CD14-positive monocyte (primary cell): ENCODE data around the gene UBR3. TPM values are rescaled to one million over a fixed set of nuclear protein-coding genes. Genes with fewer than 3 reads are reported as not detected.

Source experiments
- DNase-seq, 3 donors: peaks; one replicate each; pipeline ENCODE4 v3.0.0-alpha.2; 2011 to 2022
- H2AFZ ChIP-seq: 2 replicates; pipeline ENCODE4 v1.6.0; 2012; ENCODE audit warnings: mild to moderate bottlenecking, low read depth, low read length, inconsistent platforms; ENCODE audit not compliant: insufficient read depth, poor library complexity, severe bottlenecking
- H3K27ac ChIP-seq, 2 donors: 1 replicate in 1 of 2; 2 replicates in 1 of 2; pipeline ENCODE4 v1.5.1; 2012 to 2013; ENCODE audit warnings: low read length in 2 of 2, control low read depth in 1 of 2, inconsistent platforms in 1 of 2, low read depth in 1 of 2, mild to moderate bottlenecking in 1 of 2
- H3K27me3 ChIP-seq, 2 donors: one replicate each; pipeline versions ENCODE4 v1.6.0 to v1.6.1; 2011 to 2013; ENCODE audit warnings: low read length in 2 of 2; ENCODE audit not compliant: control insufficient read depth in 2 of 2, insufficient read depth in 2 of 2
- H3K36me3 ChIP-seq, 2 donors: replicated peaks in 1 of 2; 1 replicate in 1 of 2; 2 replicates in 1 of 2; pipeline versions ENCODE4 v1.5.1 to v1.6.1; 2012 to 2013; ENCODE audit warnings: low read length in 2 of 2, control low read depth in 1 of 2, inconsistent platforms in 1 of 2, mild to moderate bottlenecking in 1 of 2; ENCODE audit not compliant: insufficient read depth in 2 of 2, control insufficient read depth in 1 of 2
- H3K4me1 ChIP-seq, 2 donors: 1 replicate in 1 of 2; 2 replicates in 1 of 2; pipeline versions ENCODE4 v1.5.1 to v1.6.1; 2012 to 2013; ENCODE audit warnings: low read length in 2 of 2, control low read depth in 1 of 2, inconsistent platforms in 1 of 2, mild to moderate bottlenecking in 1 of 2, moderate library complexity in 1 of 2; ENCODE audit not compliant: insufficient read depth in 2 of 2, control insufficient read depth in 1 of 2
- H3K4me2 ChIP-seq: replicated peaks from 2 replicates; pipeline ENCODE3; 2012; ENCODE audit warnings: low read length, moderate library complexity, mild to moderate bottlenecking; ENCODE audit not compliant: poor library complexity, severe bottlenecking; ENCODE audit errors: extremely low read depth
- H3K4me3 ChIP-seq, 3 experiments: fragments of 200-600 bp in 1 of 3; sonication (generic) in 1 of 3; replicated peaks in 1 of 3; 1 replicate in 2 of 3; 2 replicates in 1 of 3; pipeline ENCODE4 v1.5.1; 2011 to 2013; ENCODE audit warnings: low read length in 3 of 3, mild to moderate bottlenecking in 3 of 3, control low read depth in 2 of 3, low read depth in 2 of 3, inconsistent platforms in 1 of 3, moderate library complexity in 1 of 3
- H3K79me2 ChIP-seq: 2 replicates; pipeline ENCODE4 v1.6.0; 2012; ENCODE audit warnings: mild to moderate bottlenecking, control low read depth, inconsistent platforms, low read length, moderate library complexity; ENCODE audit not compliant: insufficient read depth
- H3K9ac ChIP-seq: 2 replicates; pipeline ENCODE4 v1.6.0; 2017; ENCODE audit warnings: low read length, mild to moderate bottlenecking; ENCODE audit not compliant: insufficient read depth, poor library complexity, severe bottlenecking
- H3K9me3 ChIP-seq, 2 donors: replicated peaks in 1 of 2; 1 replicate in 1 of 2; 2 replicates in 1 of 2; pipeline versions ENCODE4 v1.5.1 to v1.6.1; 2012 to 2013; ENCODE audit warnings: low read length in 2 of 2, control low read depth in 1 of 2; ENCODE audit not compliant: control insufficient read depth in 1 of 2, insufficient read depth in 1 of 2
- H4K20me1 ChIP-seq: 2 replicates; pipeline ENCODE4 v1.6.0; 2012; ENCODE audit warnings: mild to moderate bottlenecking, low read length, control low read depth, moderate library complexity; ENCODE audit not compliant: insufficient read depth
- H3K27ac Mint-ChIP-seq, 7 donors: one replicate each; pipeline ENCODE4 v1.8.0; 2020; ENCODE audit warnings: mild to moderate bottlenecking in 7 of 7, mixed read lengths in 7 of 7, moderate library complexity in 6 of 7, inconsistent platforms in 2 of 7
- H3K27me3 Mint-ChIP-seq, 3 donors: one replicate each; pipeline ENCODE4 v1.8.0; 2021 to 2022; ENCODE audit warnings: low read depth in 3 of 3, mild to moderate bottlenecking in 3 of 3, mixed read lengths in 3 of 3, moderate library complexity in 3 of 3, inconsistent platforms in 1 of 3
- H3K36me3 Mint-ChIP-seq, 2 donors: one replicate each; pipeline ENCODE4 v1.8.0; 2020; ENCODE audit warnings: mixed read lengths in 2 of 2, inconsistent platforms in 1 of 2, mild to moderate bottlenecking in 1 of 2
- H3K4me1 Mint-ChIP-seq: one replicate; pipeline ENCODE4 v1.8.0; 2020; ENCODE audit warnings: mild to moderate bottlenecking, mixed read lengths
- H3K4me3 Mint-ChIP-seq, 2 donors: one replicate each; pipeline ENCODE4 v1.8.0; 2020; ENCODE audit warnings: mild to moderate bottlenecking in 2 of 2, mixed read lengths in 2 of 2, moderate library complexity in 1 of 2
- H3K9me3 Mint-ChIP-seq, 7 donors: one replicate each; pipeline ENCODE4 v1.8.0; 2020 to 2022; ENCODE audit warnings: mixed read lengths in 7 of 7, mild to moderate bottlenecking in 6 of 7, moderate library complexity in 6 of 7, inconsistent platforms in 2 of 7
- WGBS: methylation state at CpG from one replicate; pipeline ENCODE4 v1.1.5; 2013; ENCODE audit warnings: missing lambda C conversion rate; ENCODE audit not compliant: insufficient coverage; 5-methylcytosine and 5-hydroxymethylcytosine counted together
- intact Hi-C, 2 donors: fragments of 100-400 bp; cut with micrococcal nuclease; formaldehyde crosslinking; loops; one replicate each; pipeline versions ENCODE4 v1.15.0 to v1.15.1; 2023
- polyA plus RNA-seq, 3 donors: library from polyadenylated mRNA; depleted of rRNA in 1 of 3; unstranded in 2 of 3; stranded (reverse) in 1 of 3; fragments of 300-500 nt in 2 of 3; fragments of >200 nt in 1 of 3; fragmentation: Illumina TruSeq in 2 of 3; gene quantifications; 1 replicate in 2 of 3; 2 replicates in 1 of 3; pipeline ENCODE4 v1.2.3, GENCODE V29; 2012 to 2021
- TF ChIP-seq, protein P1 (sequence below): fragments of 200-600 bp; IDR thresholded peaks from one replicate; pipeline ENCODE4 v1.8.0; 2022; ENCODE audit warnings: antibody characterized with exemption, mild to moderate bottlenecking

UBR3 gene
- polyA plus RNA-seq, 3 donors = 4.3 to 10.7 (median 4.7) TPM

GRCh38 chr2:170086117-170086688, 258.9 kb downstream of the UBR3 start:
- H3K36me3 ChIP-seq = peaks cover 4 to 16% of the 10 kb centered on the region in 2 donors
- no peaks in the 10 kb centered on the region for H3K79me2 ChIP-seq
- Mint-ChIP-seq H3K27me3 (peaks cover 0 to 2% (median 0%) of the 10 kb centered on the region in 3 donors), H3K4me3 (no peak overlapping the region), H3K36me3 (peaks cover 11 to 15% of the 10 kb centered on the region in 2 donors), H3K27ac (no peak overlapping the region), H3K9me3 (peaks cover 0 to 2% (median 0%) of the 10 kb centered on the region in 7 donors), H3K4me1 (no peaks in the 10 kb centered on the region)
- no peak overlapping the region for H3K4me3 ChIP-seq
- H3K9me3 ChIP-seq = no peaks in the 10 kb centered on the region
- no peak overlapping the region for H3K27ac ChIP-seq
- H3K4me1 ChIP-seq = no peaks in the 10 kb centered on the region
- H3K27me3 ChIP-seq = no peaks in the 10 kb centered on the region
- intact Hi-C loops = no loop called here
- no peak for DNase-seq
- no peaks in the 10 kb centered on the region for H4K20me1 ChIP-seq
- H2AFZ ChIP-seq = no peak overlapping the region
- no peak overlapping the region for H3K4me2 ChIP-seq
- WGBS = 91% methylated on average over 5 of the region's 5 CpGs
- TF ChIP-seq, protein P1, sequence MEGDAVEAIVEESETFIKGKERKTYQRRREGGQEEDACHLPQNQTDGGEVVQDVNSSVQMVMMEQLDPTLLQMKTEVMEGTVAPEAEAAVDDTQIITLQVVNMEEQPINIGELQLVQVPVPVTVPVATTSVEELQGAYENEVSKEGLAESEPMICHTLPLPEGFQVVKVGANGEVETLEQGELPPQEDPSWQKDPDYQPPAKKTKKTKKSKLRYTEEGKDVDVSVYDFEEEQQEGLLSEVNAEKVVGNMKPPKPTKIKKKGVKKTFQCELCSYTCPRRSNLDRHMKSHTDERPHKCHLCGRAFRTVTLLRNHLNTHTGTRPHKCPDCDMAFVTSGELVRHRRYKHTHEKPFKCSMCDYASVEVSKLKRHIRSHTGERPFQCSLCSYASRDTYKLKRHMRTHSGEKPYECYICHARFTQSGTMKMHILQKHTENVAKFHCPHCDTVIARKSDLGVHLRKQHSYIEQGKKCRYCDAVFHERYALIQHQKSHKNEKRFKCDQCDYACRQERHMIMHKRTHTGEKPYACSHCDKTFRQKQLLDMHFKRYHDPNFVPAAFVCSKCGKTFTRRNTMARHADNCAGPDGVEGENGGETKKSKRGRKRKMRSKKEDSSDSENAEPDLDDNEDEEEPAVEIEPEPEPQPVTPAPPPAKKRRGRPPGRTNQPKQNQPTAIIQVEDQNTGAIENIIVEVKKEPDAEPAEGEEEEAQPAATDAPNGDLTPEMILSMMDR = no peak
- H3K9ac ChIP-seq = no peak overlapping the region

GRCh38 chr2:170086751-170087412, 259.6 kb downstream of the UBR3 start:
- Histone ChIP-seq H3K36me3 (peaks cover 0 to 11% of the 10 kb centered on the region in 2 donors), H3K79me2 (no peaks in the 10 kb centered on the region), H3K4me1 (no peaks in the 10 kb centered on the region), H3K9me3 (no peaks in the 10 kb centered on the region), H4K20me1 (no peaks in the 10 kb centered on the region), H3K4me2 (no peak overlapping the region), H3K27me3 (no peaks in the 10 kb centered on the region), H3K27ac (no peak overlapping the region), H3K9ac (no peak overlapping the region), H2AFZ (no peak overlapping the region), H3K4me3 (no peak overlapping the region)
- Mint-ChIP-seq H3K4me3 (no peak overlapping the region), H3K9me3 (peaks cover 0 to 2% (median under 1%) of the 10 kb centered on the region in 7 donors), H3K27ac (no peak overlapping the region), H3K27me3 (peaks cover 0 to 2% (median under 1%) of the 10 kb centered on the region in 3 donors), H3K4me1 (no peaks in the 10 kb centered on the region), H3K36me3 (peaks cover 7 to 8% of the 10 kb centered on the region in 2 donors)
- 82% methylated on average over 1 of the region's 2 CpGs for WGBS
- no peak for DNase-seq
- TF ChIP-seq, protein P1 = no peak
- intact Hi-C loops = no loop called here
